H1 (cell line): Measurements from ENCODE around the gene TTLL5. TPM values are rescaled to one million over a fixed set of nuclear protein-coding genes. Genes with fewer than 3 reads are reported as not detected.

Experiments
- CTCF ChIA-PET: fragments of 300-600 bp; sonication (Branson Sonifier 250); formaldehyde crosslinking; loops from one replicate; lab custom pipeline; 2021; ENCODE audit not compliant: partially characterized antibody; lab: Charles Lee
- POLR2A ChIA-PET: fragments of 300-600 bp; sonication (Branson Sonifier 250); formaldehyde crosslinking; loops from one replicate; lab custom pipeline; 2021; ENCODE audit warnings: inconsistent platforms; ENCODE audit not compliant: partially characterized antibody; lab: Charles Lee
- DNase-seq, 2 experiments: peaks; one replicate each; pipeline versions ENCODE4 v3.0.0 to v3.0.0-alpha.2; 2010 to 2022; ENCODE audit warnings: low spot score in 2 of 2, low read depth in 1 of 2, mixed read lengths in 1 of 2
- FAIRE-seq: peaks from 2 replicates; lab custom pipeline; 2011; peaks lifted over from hg19 to GRCh38; lab: Jason Lieb, UNC
- H2AFZ ChIP-seq: 2 replicates; pipeline ENCODE4 v1.8.1; 2012; ENCODE audit warnings: low read length, inconsistent platforms
- H2AK5ac ChIP-seq: 2 replicates; pipeline ENCODE4 v1.6.1; 2013; ENCODE audit warnings: low read depth, low read length
- H2BK120ac ChIP-seq: replicated peaks from 2 replicates; pipeline ENCODE3; 2013; ENCODE audit warnings: low read depth, low read length, inconsistent platforms
- H2BK12ac ChIP-seq: 2 replicates; pipeline ENCODE4 v1.6.1; 2013; ENCODE audit warnings: low read depth, low read length
- H2BK15ac ChIP-seq: 2 replicates; pipeline ENCODE4 v1.6.1; 2013; ENCODE audit warnings: low read length
- H2BK20ac ChIP-seq: 2 replicates; pipeline ENCODE4 v1.6.1; 2013; ENCODE audit warnings: low read length
- H2BK5ac ChIP-seq: 2 replicates; pipeline ENCODE4 v1.6.1; 2013; ENCODE audit warnings: low read depth, low read length
- H3K14ac ChIP-seq: 2 replicates; pipeline ENCODE4 v1.6.1; 2013; ENCODE audit warnings: inconsistent platforms; ENCODE audit not compliant: insufficient read length
- H3K18ac ChIP-seq: 2 replicates; pipeline ENCODE4 v1.6.1; 2013; ENCODE audit warnings: low read length; ENCODE audit errors: extremely low read depth
- H3K23ac ChIP-seq: 2 replicates; pipeline ENCODE4 v1.6.1; 2013; ENCODE audit warnings: inconsistent platforms; ENCODE audit not compliant: insufficient read length
- H3K23me2 ChIP-seq: 2 replicates; pipeline ENCODE4 v1.6.1; 2013; ENCODE audit warnings: low read depth, low read length
- H3K27ac ChIP-seq: 2 replicates; pipeline ENCODE4 v1.6.1; 2011; ENCODE audit warnings: low read depth, low read length, inconsistent platforms
- H3K27me3 ChIP-seq, 4 experiments: replicated peaks in 1 of 4; 1 replicate in 1 of 4; 2 replicates in 3 of 4; pipeline versions ENCODE4 v1.6.1 to v1.8.1; 2011 to 2013; ENCODE audit warnings: low read length in 3 of 4, mild to moderate bottlenecking in 3 of 4, inconsistent platforms in 2 of 4, mixed read lengths in 2 of 4, moderate library complexity in 1 of 4; ENCODE audit not compliant: control insufficient read depth in 3 of 4, insufficient read depth in 3 of 4; ENCODE audit errors: extremely low read depth in 1 of 4
- H3K36me3 ChIP-seq, 4 experiments: 2 replicates each; pipeline versions ENCODE4 v1.6.1 to v1.8.1; 2011 to 2013; ENCODE audit warnings: mild to moderate bottlenecking in 4 of 4, low read length in 3 of 4, moderate library complexity in 2 of 4, control low read depth in 1 of 4, inconsistent platforms in 1 of 4; ENCODE audit not compliant: insufficient read depth in 4 of 4, control insufficient read depth in 2 of 4
- H3K4ac ChIP-seq: replicated peaks from 2 replicates; pipeline ENCODE3; 2013; ENCODE audit warnings: low read length, low read depth, mixed read lengths, inconsistent platforms; ENCODE audit not compliant: insufficient read length
- H3K4me1 ChIP-seq, 4 experiments: replicated peaks in 1 of 4; 1 replicate in 1 of 4; 2 replicates in 3 of 4; pipeline versions ENCODE4 v1.6.1 to v1.8.1; 2011 to 2013; ENCODE audit warnings: low read length in 3 of 4, inconsistent platforms in 2 of 4, mixed read lengths in 1 of 4; ENCODE audit not compliant: insufficient read depth in 4 of 4, control insufficient read depth in 3 of 4
- H3K4me2 ChIP-seq, 2 experiments: 2 replicates each; pipeline versions ENCODE4 v1.6.1 to v1.8.1; 2011 to 2013; ENCODE audit warnings: low read depth in 2 of 2, low read length in 2 of 2, control low read depth in 1 of 2, inconsistent platforms in 1 of 2, mild to moderate bottlenecking in 1 of 2; ENCODE audit not compliant: insufficient read depth in 1 of 2
- H3K4me3 ChIP-seq, 4 experiments: fragments of 200-600, 300-600 bp in 1 of 4; sonication (generic), shearing (Covaris generic), sonication (Bioruptor Twin) in 1 of 4; 2 replicates each; pipeline versions ENCODE4 v1.5.1 to v1.8.1; 2011 to 2016; ENCODE audit warnings: low read length in 4 of 4, low read depth in 3 of 4, control low read depth in 2 of 4, inconsistent platforms in 2 of 4, mild to moderate bottlenecking in 2 of 4, mixed read lengths in 1 of 4, moderate library complexity in 1 of 4; ENCODE audit not compliant: insufficient read depth in 2 of 4; ENCODE audit errors: extremely low read depth in 1 of 4
- H3K56ac ChIP-seq: replicated peaks from 2 replicates; pipeline ENCODE3; 2013; ENCODE audit warnings: low read depth, mild to moderate bottlenecking, mixed read lengths, low read length, inconsistent platforms; ENCODE audit not compliant: insufficient read length
- H3K79me1 ChIP-seq: 2 replicates; pipeline ENCODE4 v1.6.1; 2013; ENCODE audit warnings: low read depth, low read length, control low read depth
- H3K79me2 ChIP-seq, 2 experiments: 2 replicates each; pipeline versions ENCODE4 v1.6.1 to v1.8.1; 2012 to 2013; ENCODE audit warnings: low read length in 2 of 2, mild to moderate bottlenecking in 2 of 2, inconsistent platforms in 1 of 2; ENCODE audit not compliant: insufficient read depth in 2 of 2, control insufficient read depth in 1 of 2
- H3K9ac ChIP-seq, 4 experiments: replicated peaks in 1 of 4; 1 replicate in 1 of 4; 2 replicates in 3 of 4; pipeline versions ENCODE4 v1.6.1 to v1.8.1; 2011 to 2013; ENCODE audit warnings: low read depth in 3 of 4, low read length in 3 of 4, control low read depth in 2 of 4, mild to moderate bottlenecking in 2 of 4, moderate library complexity in 2 of 4, inconsistent platforms in 1 of 4; ENCODE audit errors: extremely low read depth in 1 of 4
- H3K9me3 ChIP-seq, 2 experiments: 2 replicates each; pipeline versions ENCODE4 v1.6.1 to v1.8.1; 2012 to 2013; ENCODE audit warnings: mild to moderate bottlenecking in 2 of 2, moderate library complexity in 2 of 2, control low read depth in 1 of 2, inconsistent platforms in 1 of 2, low read depth in 1 of 2, low read length in 1 of 2, mixed read lengths in 1 of 2; ENCODE audit not compliant: insufficient read depth in 2 of 2
- H4K20me1 ChIP-seq, 2 experiments: replicated peaks in 1 of 2; 2 replicates each; pipeline versions ENCODE3 to v1.8.1; 2011 to 2013; ENCODE audit warnings: inconsistent platforms in 2 of 2, low read length in 2 of 2, mild to moderate bottlenecking in 1 of 2; ENCODE audit not compliant: insufficient read depth in 2 of 2, control insufficient read depth in 1 of 2
- H4K5ac ChIP-seq: 2 replicates; pipeline ENCODE4 v1.6.1; 2013; ENCODE audit warnings: low read length, low read depth, mixed read lengths, inconsistent platforms; ENCODE audit not compliant: insufficient read length
- H4K8ac ChIP-seq: 2 replicates; pipeline ENCODE4 v1.8.0; 2013; ENCODE audit warnings: mild to moderate bottlenecking, moderate library complexity, low read length, inconsistent platforms; ENCODE audit not compliant: insufficient read depth; ENCODE audit errors: extremely low read depth
- H4K91ac ChIP-seq: replicated peaks from 2 replicates; pipeline ENCODE3; 2013; ENCODE audit warnings: low read length, mixed read lengths, inconsistent platforms; ENCODE audit not compliant: insufficient read length
- HDAC6 ChIP-seq: IDR thresholded peaks from one replicate; pipeline ENCODE4 v1.7.1; 2012; ENCODE audit warnings: low read depth, mild to moderate bottlenecking, inconsistent platforms, low read length, moderate library complexity
- NRF1 ChIP-seq: IDR thresholded peaks from 2 replicates; pipeline ENCODE4 v1.6.1; 2011; ENCODE audit warnings: mild to moderate bottlenecking, low read depth, low read length, improper control_type of control experiment
- TAF1 ChIP-seq: IDR thresholded peaks from 2 replicates; pipeline ENCODE4 v1.6.1; 2011; ENCODE audit warnings: mild to moderate bottlenecking, low read depth, low read length
- WGBS, 2 experiments: shearing (Covaris generic) in 1 of 2; methylation state at CpG; one replicate each; pipeline versions ENCODE4 v1.1.6 to v1.1.7; 2013 to 2015; ENCODE audit warnings: low lambda C conversion rate in 2 of 2, mixed read lengths in 2 of 2, inconsistent platforms in 1 of 2, low coverage in 1 of 2, missing lambda C conversion rate in 1 of 2; ENCODE audit not compliant: insufficient replicate concordance in 2 of 2, insufficient coverage in 1 of 2, insufficient read length in 1 of 2; ENCODE audit errors: extremely low coverage in 1 of 2, missing lambda C conversion rate in 1 of 2; 5-methylcytosine and 5-hydroxymethylcytosine counted together
- polyA plus RNA-seq, 7 experiments: library from polyadenylated mRNA; depleted of rRNA in 3 of 7; stranded (reverse) in 5 of 7; unstranded in 2 of 7; fragments of >200 nt in 5 of 7; fragments of 200-250 nt in 2 of 7; gene quantifications; 1 replicate in 5 of 7; 2 replicates in 1 of 7; 4 replicates in 1 of 7; pipeline versions ENCODE4 v1.2.1 to v1.2.3, GENCODE V29; 2011 to 2013; ENCODE audit warnings: missing spikeins in 2 of 7, mixed read lengths in 2 of 7
- total RNA-seq: library from RNA; stranded (reverse); fragmentation: NEBNext Ultra II Directional; extraction: Animal tissue kit (Norgen Biotek cat#: 25700); gene quantifications from 2 replicates; pipeline ENCODE4 v1.2.1, GENCODE V29; 2021

TTLL5 gene
- total and polyA plus RNA-seq, 2 of the 8 experiments (the other 6 are each of a cell fraction or from before 2014, with no cell fraction given) = 16.1 to 45.9 TPM

DNA sequence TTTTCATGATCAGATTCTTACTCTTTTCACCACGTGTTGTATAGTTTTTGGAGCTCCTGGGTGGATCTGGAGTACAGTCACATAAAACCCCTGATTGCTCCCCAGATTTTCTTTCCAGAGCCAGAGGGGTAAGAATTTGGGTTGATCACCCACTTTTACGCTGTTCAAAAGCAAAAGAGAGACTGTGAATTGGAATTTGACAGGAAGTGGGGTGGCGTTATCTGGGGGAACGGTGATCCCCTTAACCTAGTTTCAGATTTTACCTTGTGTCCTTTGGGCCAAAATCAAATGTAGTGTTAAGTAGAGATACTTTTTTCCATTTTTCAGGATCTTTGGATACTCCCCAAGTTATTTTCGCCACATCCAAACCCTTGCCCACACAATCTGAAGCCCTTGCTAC lies 245.2 kb downstream of the TTLL5 start:
- Histone ChIP-seq H2BK12ac (no peak overlapping the region), H3K4me2 (no peak overlapping the region), H4K91ac (no peak overlapping the region), H3K79me1 (no peaks in the 10 kb centered on the region), H3K27me3 (no peaks in the 10 kb centered on the region), H3K14ac (no peak overlapping the region), H2BK5ac (no peak overlapping the region), H3K4me1 (peaks cover 0 to 4% (median 1%) of the 10 kb centered on the region in 4 experiments; a peak in 1 of 7 replicates), H4K20me1 (no peaks in the 10 kb centered on the region), H3K27ac (no peak overlapping the region), H4K8ac (no peak overlapping the region), H3K23me2 (no peaks in the 10 kb centered on the region; the same call in 1 of the 2 replicates), H3K23ac (no peak overlapping the region), H2BK120ac (no peak overlapping the region), H2BK15ac (no peak overlapping the region), H3K4me3 (no peak overlapping the region), H2AFZ (no peak overlapping the region), H4K5ac (no peak overlapping the region), H2AK5ac (no peak overlapping the region), H3K9me3 (no peaks in the 10 kb centered on the region), H3K9ac (no peak overlapping the region), H3K56ac (no peak overlapping the region), H3K4ac (no peak overlapping the region), H3K36me3 (no peaks in the 10 kb centered on the region; a peak in 1 of 8 replicates), H2BK20ac (no peak overlapping the region), H3K18ac (no peak overlapping the region), H3K79me2 (no peaks in the 10 kb centered on the region)
- FAIRE-seq (no peak), DNase-seq (no peak)
- CTCF ChIA-PET = interaction anchor here (0.8 to 10.5 kb wide), 38 partner anchors 9 to 465 kb away, joined by 3 to 261 read pairs (median 5); partner anchors contain the start of genes IFT43 and TGFB3
- POLR2A ChIA-PET = interaction anchor here (0.8 to 0.9 kb wide), 2 partner anchors 23 to 71 kb away, joined by 3 to 4 read pairs; no protein-coding TSS in a partner anchor
- TF ChIP-seq NRF1 (no peak), HDAC6 (no peak), TAF1 (no peak)
- WGBS, 2 experiments = 96% methylated on average over 5 of the region's 5 CpGs; no CpG with 5 or more reads in 1 of the 2 experiments
